CD14-positive monocyte (primary cell): ENCODE results near the gene FAM234A. TPM values are rescaled to one million over a fixed set of nuclear protein-coding genes. Genes with fewer than 3 reads are reported as not detected.

Experiments
- DNase-seq, 3 donors: peaks; one replicate each; pipeline ENCODE4 v3.0.0-alpha.2; 2011 to 2022
- H2AFZ ChIP-seq: 2 replicates; pipeline ENCODE4 v1.6.0; 2012; ENCODE audit warnings: mild to moderate bottlenecking, low read depth, low read length, inconsistent platforms; ENCODE audit not compliant: insufficient read depth, poor library complexity, severe bottlenecking
- H3K27ac ChIP-seq, 2 donors: 1 replicate in 1 of 2; 2 replicates in 1 of 2; pipeline ENCODE4 v1.5.1; 2012 to 2013; ENCODE audit warnings: low read length in 2 of 2, control low read depth in 1 of 2, inconsistent platforms in 1 of 2, low read depth in 1 of 2, mild to moderate bottlenecking in 1 of 2
- H3K27me3 ChIP-seq, 2 donors: one replicate each; pipeline versions ENCODE4 v1.6.0 to v1.6.1; 2011 to 2013; ENCODE audit warnings: low read length in 2 of 2; ENCODE audit not compliant: control insufficient read depth in 2 of 2, insufficient read depth in 2 of 2
- H3K36me3 ChIP-seq, 2 donors: replicated peaks in 1 of 2; 1 replicate in 1 of 2; 2 replicates in 1 of 2; pipeline versions ENCODE4 v1.5.1 to v1.6.1; 2012 to 2013; ENCODE audit warnings: low read length in 2 of 2, control low read depth in 1 of 2, inconsistent platforms in 1 of 2, mild to moderate bottlenecking in 1 of 2; ENCODE audit not compliant: insufficient read depth in 2 of 2, control insufficient read depth in 1 of 2
- H3K4me1 ChIP-seq, 2 donors: 1 replicate in 1 of 2; 2 replicates in 1 of 2; pipeline versions ENCODE4 v1.5.1 to v1.6.1; 2012 to 2013; ENCODE audit warnings: low read length in 2 of 2, control low read depth in 1 of 2, inconsistent platforms in 1 of 2, mild to moderate bottlenecking in 1 of 2, moderate library complexity in 1 of 2; ENCODE audit not compliant: insufficient read depth in 2 of 2, control insufficient read depth in 1 of 2
- H3K4me2 ChIP-seq: replicated peaks from 2 replicates; pipeline ENCODE3; 2012; ENCODE audit warnings: low read length, moderate library complexity, mild to moderate bottlenecking; ENCODE audit not compliant: poor library complexity, severe bottlenecking; ENCODE audit errors: extremely low read depth
- H3K4me3 ChIP-seq, 3 experiments: fragments of 200-600 bp in 1 of 3; sonication (generic) in 1 of 3; replicated peaks in 1 of 3; 1 replicate in 2 of 3; 2 replicates in 1 of 3; pipeline ENCODE4 v1.5.1; 2011 to 2013; ENCODE audit warnings: low read length in 3 of 3, mild to moderate bottlenecking in 3 of 3, control low read depth in 2 of 3, low read depth in 2 of 3, inconsistent platforms in 1 of 3, moderate library complexity in 1 of 3
- H3K79me2 ChIP-seq: 2 replicates; pipeline ENCODE4 v1.6.0; 2012; ENCODE audit warnings: mild to moderate bottlenecking, control low read depth, inconsistent platforms, low read length, moderate library complexity; ENCODE audit not compliant: insufficient read depth
- H3K9ac ChIP-seq: 2 replicates; pipeline ENCODE4 v1.6.0; 2017; ENCODE audit warnings: low read length, mild to moderate bottlenecking; ENCODE audit not compliant: insufficient read depth, poor library complexity, severe bottlenecking
- H3K9me3 ChIP-seq, 2 donors: replicated peaks in 1 of 2; 1 replicate in 1 of 2; 2 replicates in 1 of 2; pipeline versions ENCODE4 v1.5.1 to v1.6.1; 2012 to 2013; ENCODE audit warnings: low read length in 2 of 2, control low read depth in 1 of 2; ENCODE audit not compliant: control insufficient read depth in 1 of 2, insufficient read depth in 1 of 2
- H4K20me1 ChIP-seq: 2 replicates; pipeline ENCODE4 v1.6.0; 2012; ENCODE audit warnings: mild to moderate bottlenecking, low read length, control low read depth, moderate library complexity; ENCODE audit not compliant: insufficient read depth
- H3K27ac Mint-ChIP-seq, 7 donors: one replicate each; pipeline ENCODE4 v1.8.0; 2020; ENCODE audit warnings: mild to moderate bottlenecking in 7 of 7, mixed read lengths in 7 of 7, moderate library complexity in 6 of 7, inconsistent platforms in 2 of 7
- H3K27me3 Mint-ChIP-seq, 3 donors: one replicate each; pipeline ENCODE4 v1.8.0; 2021 to 2022; ENCODE audit warnings: low read depth in 3 of 3, mild to moderate bottlenecking in 3 of 3, mixed read lengths in 3 of 3, moderate library complexity in 3 of 3, inconsistent platforms in 1 of 3
- H3K36me3 Mint-ChIP-seq, 2 donors: one replicate each; pipeline ENCODE4 v1.8.0; 2020; ENCODE audit warnings: mixed read lengths in 2 of 2, inconsistent platforms in 1 of 2, mild to moderate bottlenecking in 1 of 2
- H3K4me1 Mint-ChIP-seq: one replicate; pipeline ENCODE4 v1.8.0; 2020; ENCODE audit warnings: mild to moderate bottlenecking, mixed read lengths
- H3K4me3 Mint-ChIP-seq, 2 donors: one replicate each; pipeline ENCODE4 v1.8.0; 2020; ENCODE audit warnings: mild to moderate bottlenecking in 2 of 2, mixed read lengths in 2 of 2, moderate library complexity in 1 of 2
- H3K9me3 Mint-ChIP-seq, 7 donors: one replicate each; pipeline ENCODE4 v1.8.0; 2020 to 2022; ENCODE audit warnings: mixed read lengths in 7 of 7, mild to moderate bottlenecking in 6 of 7, moderate library complexity in 6 of 7, inconsistent platforms in 2 of 7
- WGBS: methylation state at CpG from one replicate; pipeline ENCODE4 v1.1.5; 2013; ENCODE audit warnings: missing lambda C conversion rate; ENCODE audit not compliant: insufficient coverage; 5-methylcytosine and 5-hydroxymethylcytosine counted together
- intact Hi-C, 2 donors: fragments of 100-400 bp; cut with micrococcal nuclease; formaldehyde crosslinking; loops; one replicate each; pipeline versions ENCODE4 v1.15.0 to v1.15.1; 2023
- polyA plus RNA-seq, 3 donors: library from polyadenylated mRNA; depleted of rRNA in 1 of 3; unstranded in 2 of 3; stranded (reverse) in 1 of 3; fragments of 300-500 nt in 2 of 3; fragments of >200 nt in 1 of 3; fragmentation: Illumina TruSeq in 2 of 3; gene quantifications; 1 replicate in 2 of 3; 2 replicates in 1 of 3; pipeline ENCODE4 v1.2.3, GENCODE V29; 2012 to 2021
- TF ChIP-seq, protein P1 (sequence below): fragments of 200-600 bp; IDR thresholded peaks from one replicate; pipeline ENCODE4 v1.8.0; 2022; ENCODE audit warnings: antibody characterized with exemption, mild to moderate bottlenecking

The FAM234A gene
- polyA plus RNA-seq, 3 donors: 22.5 to 40.4 (median 25.1) TPM

DNA sequence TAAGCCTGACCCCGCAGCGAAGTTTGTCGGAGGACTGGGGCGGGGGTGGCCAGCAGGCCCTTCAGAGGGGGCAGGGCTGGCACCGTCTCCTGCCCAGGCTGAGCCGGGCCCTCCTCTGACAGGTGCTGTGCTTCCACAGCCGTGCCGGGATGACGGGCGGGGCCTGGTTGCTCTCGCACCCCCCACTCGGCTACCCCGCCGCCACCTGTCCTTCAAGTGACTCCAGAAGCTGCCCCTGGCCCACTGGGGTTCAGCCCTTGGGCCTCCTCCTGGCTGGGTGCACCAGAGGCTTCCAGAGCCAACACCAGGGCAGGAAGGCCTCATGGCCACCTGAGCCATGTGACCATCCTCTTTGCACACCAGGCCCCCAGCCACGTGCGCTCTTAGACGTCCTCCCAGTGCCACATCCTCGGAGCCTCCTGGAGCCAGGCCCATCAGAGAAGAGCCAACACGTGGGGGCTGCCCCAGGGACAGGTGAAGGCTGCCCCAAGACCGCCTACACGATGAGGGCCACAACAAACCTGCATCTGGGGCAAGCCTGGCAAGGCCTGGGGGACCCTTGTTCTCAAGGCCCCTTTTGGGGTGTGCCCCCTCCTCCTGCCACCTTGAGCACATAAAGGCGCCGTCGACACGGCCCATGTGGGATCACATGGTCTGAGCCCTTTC lies 55.5 kb downstream of the FAM234A start:
- H3K4me1 ChIP-seq: no peaks in the 10 kb centered on the region
- H4K20me1 ChIP-seq: no peaks in the 10 kb centered on the region
- peaks cover 12 to 14% of the 10 kb centered on the region in 2 donors for H3K9me3 ChIP-seq
- no peak overlapping the region for H3K9ac ChIP-seq
- H3K36me3 ChIP-seq: peaks cover 73 to 82% of the 10 kb centered on the region in 2 donors
- no peaks in the 10 kb centered on the region for H3K79me2 ChIP-seq
- Mint-ChIP-seq H3K4me1 (no peaks in the 10 kb centered on the region), H3K36me3 (peaks cover 50 to 79% of the 10 kb centered on the region in 2 donors), H3K27ac (peak overlapping the region in 2 of 7 donors; percentile 25 to 37), H3K27me3 (no peaks in the 10 kb centered on the region), H3K4me3 (no peak overlapping the region), H3K9me3 (peaks cover 0 to 19% (median 7%) of the 10 kb centered on the region in 7 donors)
- H3K27me3 ChIP-seq: no peaks in the 10 kb centered on the region
- no peak overlapping the region for H2AFZ ChIP-seq
- intact Hi-C loops: no loop called here
- H3K4me3 ChIP-seq: no peak overlapping the region
- no peak for DNase-seq
- no peak overlapping the region for H3K4me2 ChIP-seq
- TF ChIP-seq, protein P1, sequence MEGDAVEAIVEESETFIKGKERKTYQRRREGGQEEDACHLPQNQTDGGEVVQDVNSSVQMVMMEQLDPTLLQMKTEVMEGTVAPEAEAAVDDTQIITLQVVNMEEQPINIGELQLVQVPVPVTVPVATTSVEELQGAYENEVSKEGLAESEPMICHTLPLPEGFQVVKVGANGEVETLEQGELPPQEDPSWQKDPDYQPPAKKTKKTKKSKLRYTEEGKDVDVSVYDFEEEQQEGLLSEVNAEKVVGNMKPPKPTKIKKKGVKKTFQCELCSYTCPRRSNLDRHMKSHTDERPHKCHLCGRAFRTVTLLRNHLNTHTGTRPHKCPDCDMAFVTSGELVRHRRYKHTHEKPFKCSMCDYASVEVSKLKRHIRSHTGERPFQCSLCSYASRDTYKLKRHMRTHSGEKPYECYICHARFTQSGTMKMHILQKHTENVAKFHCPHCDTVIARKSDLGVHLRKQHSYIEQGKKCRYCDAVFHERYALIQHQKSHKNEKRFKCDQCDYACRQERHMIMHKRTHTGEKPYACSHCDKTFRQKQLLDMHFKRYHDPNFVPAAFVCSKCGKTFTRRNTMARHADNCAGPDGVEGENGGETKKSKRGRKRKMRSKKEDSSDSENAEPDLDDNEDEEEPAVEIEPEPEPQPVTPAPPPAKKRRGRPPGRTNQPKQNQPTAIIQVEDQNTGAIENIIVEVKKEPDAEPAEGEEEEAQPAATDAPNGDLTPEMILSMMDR: no peak
- WGBS: 96% methylated on average over 25 of the region's 25 CpGs
- no peak overlapping the region for H3K27ac ChIP-seq

DNA sequence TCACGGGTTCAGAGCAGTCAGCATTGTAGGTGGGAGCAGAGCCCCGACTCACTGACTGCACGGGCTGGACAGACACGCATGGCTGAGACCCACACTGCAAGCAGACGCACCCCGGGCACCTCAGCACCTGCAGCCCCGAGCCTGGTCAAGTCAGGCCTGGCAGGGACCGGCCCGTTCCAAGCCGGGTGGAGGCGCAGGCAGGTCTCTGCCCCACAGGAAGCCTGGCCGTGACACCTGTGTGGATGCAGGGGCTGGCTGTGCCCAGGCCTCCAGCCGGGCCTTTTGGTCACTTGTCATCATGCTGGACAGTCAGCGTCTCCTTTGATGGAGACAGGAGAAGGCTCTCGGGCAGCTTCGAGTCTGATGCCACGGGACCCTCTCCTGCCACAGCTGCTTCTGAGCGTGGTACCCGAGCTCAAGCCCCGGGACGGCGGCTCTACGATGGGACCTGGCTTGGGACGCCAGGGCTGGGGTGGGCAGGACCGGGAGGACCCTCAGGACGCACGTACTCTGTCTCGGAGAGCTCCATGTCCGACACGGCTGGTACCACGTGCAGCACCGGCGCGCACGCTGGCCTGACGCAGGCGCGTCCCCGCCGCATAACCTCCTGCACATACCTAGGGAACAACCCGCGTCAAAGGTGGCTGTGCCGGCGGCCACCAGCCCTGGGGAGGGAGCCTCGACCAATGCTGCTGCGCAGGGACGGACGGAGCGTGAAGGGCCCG lies 56.2 kb downstream of the FAM234A start:
- no peaks in the 10 kb centered on the region for H3K4me1 Mint-ChIP-seq
- intact Hi-C loops: no loop called here
- peaks cover 50 to 85% of the 10 kb centered on the region in 2 donors for H3K36me3 Mint-ChIP-seq
- H3K27me3 Mint-ChIP-seq: no peaks in the 10 kb centered on the region
- Histone ChIP-seq H3K27ac (no peak overlapping the region), H3K9ac (no peak overlapping the region), H3K9me3 (peaks cover 12 to 14% of the 10 kb centered on the region in 2 donors), H3K4me2 (no peak overlapping the region), H3K27me3 (no peaks in the 10 kb centered on the region), H2AFZ (no peak overlapping the region), H3K4me1 (no peaks in the 10 kb centered on the region), H4K20me1 (no peaks in the 10 kb centered on the region), H3K4me3 (no peak overlapping the region), H3K36me3 (peaks cover 73 to 89% of the 10 kb centered on the region in 2 donors), H3K79me2 (no peaks in the 10 kb centered on the region)
- H3K9me3 Mint-ChIP-seq: peaks cover 0 to 14% (median 5%) of the 10 kb centered on the region in 7 donors
- WGBS: 97% methylated on average over 50 of the region's 50 CpGs
- no peak for DNase-seq
- no peak overlapping the region for H3K27ac Mint-ChIP-seq
- H3K4me3 Mint-ChIP-seq: no peak overlapping the region
- TF ChIP-seq, protein P1: no peak
